RWPE1 (cell line): ENCODE measurements around the gene TENM4.

Experiments used
- CTCF ChIA-PET: fragments of 350-600 bp; sonication (Branson Sonifier 250); formaldehyde crosslinking; extraction: SDS; loops from one replicate; lab custom pipeline; 2021; lab: Yijun Ruan, JAX
- POLR2A ChIA-PET: fragments of 400-600 bp; formaldehyde crosslinking; extraction: SDS; loops from one replicate; lab custom pipeline; 2020; ENCODE audit warnings: antibody characterized with exemption; ENCODE audit not compliant: low non-redundant PET; lab: Yijun Ruan, JAX
- DNase-seq: peaks from one replicate; pipeline ENCODE4 v3.0.0; 2012; ENCODE audit warnings: low spot score
- H3K27ac ChIP-seq: fragments of 450-650 bp; 2 replicates; pipeline ENCODE4 v1.5.1; 2017
- CTCF ChIP-seq: fragments of 450-650 bp; conservative IDR thresholded peaks from 2 replicates; pipeline ENCODE4 v1.5.1; 2017; ENCODE audit warnings: low read depth, mild to moderate bottlenecking

Gene TENM4

DNA sequence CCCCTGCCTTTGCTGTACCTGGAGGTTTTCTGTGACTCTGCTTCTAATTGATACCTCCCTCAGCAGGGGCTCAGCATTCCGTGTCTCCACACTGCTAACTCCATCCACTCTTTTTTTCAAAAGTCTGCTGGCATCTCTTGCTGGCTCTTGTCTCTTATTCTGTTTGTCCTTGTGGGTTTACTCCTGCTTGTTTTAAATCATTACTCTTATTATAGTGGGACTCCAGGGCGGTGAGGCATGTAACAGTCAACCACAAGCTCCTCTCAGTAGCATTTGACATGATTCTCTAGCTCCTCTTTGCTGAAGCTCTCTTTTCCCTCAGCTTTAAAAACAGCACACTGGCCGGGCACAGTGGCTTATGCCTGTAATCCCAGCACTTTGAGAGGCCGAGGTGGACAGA lies 605.9 kb downstream of the TENM4 start:
- no peak for TF ChIP-seq CTCF
- ChIA-PET POLR2A (no interaction called here), CTCF (interaction anchor here (0.5 to 0.6 kb wide), 2 partner anchors 131 to 270 kb away, joined by 3 to 5 read pairs; no protein-coding TSS in a partner anchor)
- DNase-seq: no peak
- H3K27ac ChIP-seq: no peak overlapping the region

- POLR2A ChIA-PET: no interaction called here
- no peak for DNase-seq
- CTCF ChIA-PET: no interaction called here
- no peak overlapping the region for H3K27ac ChIP-seq
- no peak for TF ChIP-seq CTCF
Observed at GRCh38 chr11:78833237-78833636, 607.6 kb downstream of the TENM4 start.

DNA sequence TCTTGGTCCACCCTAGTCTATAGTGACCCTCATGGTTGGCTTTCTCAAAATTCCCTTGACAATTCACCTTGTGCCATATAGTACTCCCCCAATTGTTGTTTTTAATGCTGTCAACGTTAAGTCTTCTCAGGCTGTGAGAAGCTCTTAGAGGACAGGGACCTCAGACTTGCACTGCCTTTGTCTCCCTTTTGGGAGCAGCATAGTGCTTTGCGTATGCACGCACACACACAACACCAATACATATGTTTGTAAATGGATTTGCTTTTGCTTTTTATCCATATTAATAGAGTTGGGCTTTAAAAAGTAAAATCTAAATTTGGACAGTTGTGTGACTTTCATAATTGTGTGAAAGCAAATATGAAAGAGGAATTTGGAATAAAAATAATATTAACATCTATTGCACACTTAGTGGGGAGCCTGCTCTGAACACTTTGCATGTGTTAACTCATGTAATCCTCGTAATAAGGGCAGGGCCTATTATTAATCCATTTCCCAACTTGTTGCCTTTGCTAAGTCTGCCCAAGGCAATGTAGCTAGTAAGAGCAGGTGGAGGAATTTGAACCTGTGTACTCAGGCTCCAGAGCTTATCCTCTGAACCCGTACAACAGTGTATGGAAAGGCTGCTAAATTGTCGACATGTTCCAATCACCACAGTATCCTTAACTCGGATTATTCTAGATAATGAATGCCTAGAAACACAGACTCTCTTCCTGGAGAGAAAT lies 608.4 kb downstream of the TENM4 start:
- TF ChIP-seq CTCF: no peak
- ChIA-PET CTCF (no interaction called here), POLR2A (no interaction called here)
- DNase-seq: no peak
- H3K27ac ChIP-seq: no peak overlapping the region

GRCh38 chr11:78831571-78831970 lies 609.3 kb downstream of the TENM4 start:
- no peak for DNase-seq
- no peak overlapping the region for H3K27ac ChIP-seq
- ChIA-PET CTCF (no interaction called here), POLR2A (no interaction called here)
- no peak for TF ChIP-seq CTCF

DNA sequence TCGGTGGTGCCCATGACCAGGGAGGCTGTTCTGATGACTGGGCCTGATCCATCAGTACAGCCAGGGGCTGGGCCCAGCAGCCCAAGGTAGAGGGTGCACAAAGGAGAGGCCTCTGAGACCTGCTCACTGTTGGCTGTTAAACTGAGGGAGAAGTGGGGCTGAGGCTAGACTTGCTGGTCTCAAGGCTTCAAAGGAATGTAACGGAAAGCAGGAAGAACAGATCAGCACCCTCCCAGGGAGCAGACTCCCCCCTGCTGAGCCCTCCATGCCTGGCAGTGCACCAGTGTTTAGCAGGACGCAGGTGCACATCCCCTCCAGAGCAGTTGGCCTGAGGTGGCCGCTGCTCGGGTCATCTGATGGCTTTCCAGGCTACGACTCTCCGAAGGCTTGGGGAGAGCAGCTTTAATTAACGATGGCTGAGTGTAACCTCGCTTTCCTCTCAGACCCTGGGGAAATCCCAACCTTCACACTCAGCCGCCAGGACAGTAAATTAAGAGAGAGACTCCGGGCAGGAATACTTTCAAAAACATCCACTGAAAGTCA lies 610.5 kb downstream of the TENM4 start:
- no peak for TF ChIP-seq CTCF
- ChIA-PET CTCF (no interaction called here), POLR2A (no interaction called here)
- no peak overlapping the region for H3K27ac ChIP-seq
- DNase-seq: no peak

DNA sequence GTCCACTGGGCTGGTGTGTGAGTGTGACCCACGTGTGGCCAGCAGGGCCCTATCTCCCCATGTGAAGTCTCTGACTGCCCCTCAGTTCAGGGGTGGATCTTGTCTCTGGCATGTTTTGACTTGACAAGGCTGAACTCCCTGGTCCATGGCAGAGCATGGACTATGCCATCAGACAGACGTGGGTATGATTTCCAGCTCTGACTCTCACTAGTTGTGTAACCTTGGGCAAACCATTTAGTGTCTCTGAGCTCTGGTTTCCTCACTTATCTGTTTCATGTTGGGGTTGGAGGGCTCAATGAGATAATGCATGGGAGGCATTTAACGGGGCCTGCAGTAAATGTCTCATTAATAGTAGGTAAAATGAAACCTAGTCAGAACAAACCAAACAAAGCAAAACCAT lies 611.7 kb downstream of the TENM4 start:
- POLR2A ChIA-PET: no interaction called here
- no peak for DNase-seq
- CTCF ChIA-PET: interaction anchor here (0.9 kb wide), 1 partner anchor 9 kb away, joined by 3 read pairs; no protein-coding TSS in a partner anchor
- peak overlapping the region; percentile 13; the same call in 1 of the 2 replicates for H3K27ac ChIP-seq
- TF ChIP-seq CTCF: no peak
